CD4-positive, alpha-beta T cell treated with Interleukin-1 beta for 1 hour (primary cell): Measurements from ENCODE around the gene DTNA.

Experiments used
- DNase-seq, 2 donors: peaks; one replicate each; pipeline ENCODE4 v3.0.0-alpha.2; 2020 to 2022

Gene DTNA

DNA sequence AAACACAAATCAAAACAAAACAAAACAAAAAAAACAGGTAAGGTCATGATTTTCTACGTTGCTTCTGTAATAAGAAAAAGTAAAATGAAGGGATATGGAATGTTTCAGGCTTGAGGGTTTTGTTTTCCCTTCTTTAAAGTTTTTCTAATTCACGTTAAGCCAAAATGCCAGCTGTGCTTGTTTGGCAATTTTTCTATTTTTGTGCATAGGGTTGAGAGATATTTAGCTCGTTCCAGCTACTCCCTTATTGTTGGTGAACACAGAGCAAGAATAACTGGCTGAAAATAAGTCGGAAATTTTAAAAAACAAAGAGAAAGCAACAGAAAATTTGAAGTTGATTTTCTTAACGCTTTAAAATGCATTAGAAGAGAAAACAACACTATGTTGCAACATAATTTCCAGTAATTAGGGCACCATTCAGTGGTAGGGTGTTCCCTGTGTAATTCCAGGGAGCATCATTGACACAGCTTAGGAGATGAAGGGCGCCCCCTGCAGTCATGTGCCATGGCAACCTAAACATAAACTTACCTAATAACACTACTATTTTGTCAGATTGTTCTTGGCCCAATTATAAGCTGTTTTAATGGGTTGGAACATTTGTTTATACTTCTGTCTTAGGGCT is 99.5 kb downstream of the DTNA start:
- DNase-seq: no peak

DNA sequence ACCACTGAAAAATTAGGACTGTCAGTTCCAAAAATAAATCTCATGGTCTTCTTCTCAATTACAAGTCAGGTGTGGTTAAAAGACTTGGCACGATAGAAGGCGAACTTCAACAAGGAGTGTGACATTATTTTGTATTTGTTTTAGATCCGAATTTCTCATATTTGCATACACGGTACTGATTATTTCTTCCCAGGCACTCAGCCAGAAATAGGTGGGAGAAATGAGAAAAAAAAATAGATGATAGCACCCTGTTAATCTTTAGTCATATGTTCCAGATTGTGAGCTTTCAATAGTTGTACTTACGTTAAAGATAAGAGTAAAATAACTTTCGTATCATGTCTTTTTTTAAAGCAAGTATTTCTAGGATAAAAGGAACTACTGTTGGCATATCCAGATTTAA is 106.1 kb downstream of the DTNA start:
- no peak for DNase-seq

DNA sequence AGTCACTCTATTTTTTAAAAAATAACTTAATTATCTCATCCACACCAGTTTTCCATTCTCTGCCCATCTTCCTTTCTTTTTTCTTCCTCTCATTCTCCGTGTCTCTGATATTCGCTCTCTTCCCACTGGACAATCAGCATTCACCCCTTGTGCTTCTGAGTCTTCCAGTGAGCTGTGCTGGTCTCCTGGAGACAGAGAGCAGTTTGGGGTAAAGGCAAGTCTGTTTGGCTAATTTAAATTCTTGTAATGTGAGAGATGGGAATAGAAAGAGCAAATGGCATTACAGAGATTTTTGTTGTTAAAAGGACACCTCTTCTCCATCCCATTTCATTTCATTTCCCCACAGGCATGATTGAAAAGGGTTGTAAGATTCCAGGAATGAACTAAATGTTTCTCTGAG is 107.5 kb downstream of the DTNA start:
- DNase-seq: no peak

DNA sequence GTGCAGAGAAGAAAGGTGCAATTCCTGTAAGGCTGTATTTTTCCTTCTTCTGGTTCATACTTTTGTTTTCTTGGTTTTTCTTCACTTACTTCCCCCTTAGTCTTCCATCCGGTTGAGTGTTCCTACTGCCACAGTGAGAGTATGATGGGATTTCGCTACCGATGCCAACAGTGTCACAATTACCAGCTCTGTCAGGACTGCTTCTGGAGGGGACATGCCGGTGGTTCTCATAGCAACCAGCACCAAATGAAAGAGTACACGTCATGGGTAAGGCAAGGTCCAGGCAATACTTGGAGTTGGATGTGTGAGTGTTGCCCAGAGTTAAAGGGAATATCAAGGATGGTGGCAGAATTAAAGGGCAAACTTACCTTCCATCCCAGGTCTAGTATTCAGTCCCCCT is 108.0 kb downstream of the DTNA start:
- DNase-seq: no peak

DNA sequence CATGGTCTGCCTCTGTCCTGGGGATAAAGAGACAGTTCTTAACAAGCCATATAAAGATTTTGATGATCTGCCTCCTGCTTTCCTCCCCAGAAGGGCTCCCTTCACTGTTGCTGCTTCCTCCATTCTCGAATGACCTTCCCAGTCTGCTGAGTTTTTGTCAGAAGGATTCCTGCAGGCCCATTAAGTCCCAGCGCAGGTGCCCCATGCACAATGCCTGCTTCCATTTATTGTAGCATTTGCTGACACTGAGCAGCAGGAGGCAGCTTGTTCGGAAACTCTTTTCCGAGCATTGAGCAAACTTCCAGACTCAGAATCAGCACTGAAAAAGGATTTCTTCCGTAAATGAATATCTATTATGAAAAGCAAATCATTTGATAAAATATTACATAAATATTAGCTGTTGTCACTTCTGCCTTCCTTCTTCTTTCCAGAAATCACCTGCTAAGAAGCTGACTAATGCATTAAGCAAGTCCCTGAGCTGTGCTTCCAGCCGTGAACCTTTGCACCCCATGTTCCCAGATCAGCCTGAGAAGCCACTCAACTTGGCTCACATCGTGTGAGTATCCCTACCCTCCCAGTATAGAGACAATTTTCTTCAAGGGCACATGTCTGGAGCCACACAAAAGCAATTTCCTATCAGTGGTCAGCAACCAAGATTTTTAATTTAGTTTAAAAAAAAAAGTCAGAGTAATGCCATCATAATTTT is 110.4 kb downstream of the DTNA start:
- DNase-seq: no peak

DNA sequence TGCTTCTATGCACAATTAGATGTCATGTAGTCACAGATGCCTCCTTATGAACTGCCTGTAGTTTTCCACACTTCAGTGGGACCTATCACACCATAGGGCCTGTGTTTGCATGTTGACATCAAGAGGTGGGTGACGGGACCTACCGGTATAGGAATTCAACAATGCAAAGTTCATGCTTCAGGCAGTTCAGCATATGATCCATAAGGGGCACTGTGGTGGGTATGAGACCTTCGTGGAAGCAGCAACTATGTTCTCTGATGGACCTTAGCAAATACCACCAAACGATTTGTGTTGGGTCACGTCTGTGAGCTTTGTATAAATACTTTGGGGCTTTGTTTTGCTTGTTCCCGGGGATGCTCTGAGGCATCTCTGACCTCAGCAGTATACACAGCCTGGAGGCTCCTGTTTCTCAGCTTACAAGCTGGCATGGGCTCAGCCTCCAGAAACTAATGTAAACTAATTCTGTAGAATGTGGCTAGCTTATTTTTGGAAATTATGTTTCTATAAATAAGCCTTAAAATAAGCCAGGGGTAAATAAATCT is 111.6 kb downstream of the DTNA start:
- no peak for DNase-seq

DNA sequence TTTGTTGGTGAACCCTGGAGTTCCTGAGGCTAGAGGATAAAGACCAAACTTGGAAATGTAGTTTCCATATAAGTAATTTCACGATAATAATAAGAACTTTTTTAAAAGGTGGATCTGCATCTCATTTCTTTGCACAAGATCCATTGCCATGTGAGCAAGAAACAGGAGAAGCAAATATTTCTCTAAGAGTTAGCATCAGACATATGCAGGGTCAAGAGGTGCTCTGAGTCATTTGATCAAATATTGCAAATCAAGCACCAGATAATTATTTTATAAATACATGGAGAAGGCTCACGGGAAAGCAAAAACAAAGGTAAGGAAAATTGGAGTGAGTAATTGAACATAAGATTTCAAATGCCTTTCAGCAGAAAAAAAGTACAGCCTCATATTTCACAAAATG is 118.0 kb downstream of the DTNA start:
- no peak for DNase-seq

DNA sequence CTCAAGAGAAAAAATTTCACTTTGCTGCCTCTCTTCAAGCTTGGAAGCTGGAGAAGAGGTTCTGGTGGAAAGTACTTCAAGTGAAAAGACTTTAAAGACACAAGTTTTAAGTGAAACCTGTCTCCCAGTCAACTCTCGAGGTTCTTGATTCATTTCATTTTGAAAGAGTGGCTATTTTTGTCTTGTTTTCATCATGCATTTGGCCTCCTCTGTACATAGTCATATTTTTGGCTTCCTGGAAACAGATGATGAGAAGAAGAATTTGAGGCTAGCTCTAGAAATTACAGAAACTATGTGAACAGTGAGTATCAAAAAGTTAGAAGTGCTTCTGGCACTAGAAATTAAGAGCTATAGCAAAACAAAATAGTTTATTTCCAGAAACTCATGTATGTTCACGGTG is 124.8 kb downstream of the DTNA start:
- no peak for DNase-seq

DNA sequence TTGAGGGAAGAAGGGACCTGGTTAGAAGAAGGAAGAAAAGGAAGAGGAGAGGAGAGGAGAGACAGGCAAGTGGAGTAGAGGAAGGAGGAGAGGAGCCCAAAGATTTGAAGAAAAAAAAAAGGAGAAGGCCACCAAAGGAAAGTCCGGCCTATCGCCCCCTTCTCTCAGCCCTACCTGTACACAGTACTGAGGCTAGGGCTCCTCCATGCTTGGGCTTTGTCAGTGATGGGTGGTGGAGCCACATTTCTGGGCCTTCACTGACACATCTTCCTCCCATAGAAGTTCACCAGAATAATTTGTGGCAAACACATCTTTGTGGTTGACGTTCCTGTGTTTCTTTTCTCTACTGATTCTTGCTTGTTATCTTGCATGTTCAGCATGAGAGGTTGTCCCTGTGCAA is 125.4 kb downstream of the DTNA start:
- DNase-seq: no peak

DNA sequence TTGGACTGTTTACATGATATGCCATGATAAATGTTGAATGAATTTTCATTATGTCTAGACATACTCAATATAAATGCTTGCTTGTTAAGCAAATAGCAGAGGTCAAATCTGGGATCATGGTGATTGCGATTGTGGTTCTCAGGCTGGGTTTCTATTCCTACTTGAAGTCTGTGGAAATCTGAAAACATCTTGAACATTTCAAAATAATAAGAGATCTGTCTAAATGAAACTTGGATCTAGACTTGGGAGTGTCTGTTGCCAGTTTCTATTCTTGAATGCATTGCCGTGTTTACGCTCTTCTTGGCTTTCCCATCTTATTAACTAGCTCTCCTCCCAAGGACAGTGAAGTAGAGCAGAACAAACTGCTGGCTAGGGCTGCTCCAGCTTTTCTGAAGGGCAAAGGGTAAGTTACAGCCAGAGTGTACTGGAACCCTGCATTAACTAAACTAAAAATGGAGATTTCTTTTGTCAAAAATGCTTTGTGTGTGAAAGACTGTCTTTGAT is 127.7 kb downstream of the DTNA start:
- no peak for DNase-seq

DNA sequence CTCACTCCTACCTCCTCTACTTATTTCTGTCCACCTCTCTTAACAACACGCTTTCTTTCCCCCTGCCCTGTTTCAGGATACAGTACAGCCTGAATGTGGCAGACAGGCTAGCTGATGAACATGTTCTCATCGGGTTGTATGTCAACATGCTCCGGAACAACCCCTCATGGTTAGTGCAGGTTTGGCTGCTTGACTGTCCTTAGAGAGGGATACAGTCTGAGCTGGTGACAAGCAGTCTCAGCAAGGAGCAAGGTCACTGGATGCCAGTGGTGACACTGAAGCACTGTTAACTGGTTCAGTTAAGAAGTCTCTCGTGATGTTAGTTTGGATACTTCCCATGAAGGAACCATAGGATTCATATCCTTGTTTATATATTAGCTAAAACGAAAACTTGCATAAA is 128.6 kb downstream of the DTNA start:
- DNase-seq: no peak

DNA sequence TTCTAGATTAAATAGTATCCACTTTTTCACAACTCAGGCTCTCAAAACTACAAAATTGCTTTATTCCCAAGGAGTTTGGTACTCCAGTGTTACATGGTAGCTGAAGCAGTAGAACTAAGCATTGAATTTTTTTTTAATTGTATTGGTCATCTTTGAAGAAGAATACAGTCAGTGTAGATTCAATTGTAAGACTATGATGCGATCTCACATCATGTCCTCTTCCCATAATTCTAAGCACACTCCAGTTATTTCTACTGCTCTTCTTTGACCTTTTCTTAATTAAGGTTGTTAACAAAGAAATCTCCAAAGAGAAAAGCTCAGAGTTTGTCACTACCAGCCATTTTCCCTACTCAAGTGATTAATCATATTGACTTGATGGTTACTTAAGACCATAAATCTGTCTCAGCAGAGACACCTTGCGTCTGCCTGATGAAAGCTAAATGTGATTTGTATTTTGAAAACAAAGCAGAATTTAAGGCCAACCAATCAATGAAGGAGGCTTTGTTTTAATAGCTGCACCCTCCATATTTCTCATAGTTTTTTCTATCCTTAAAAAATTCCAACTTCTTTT is 130.2 kb downstream of the DTNA start:
- no peak for DNase-seq

DNA sequence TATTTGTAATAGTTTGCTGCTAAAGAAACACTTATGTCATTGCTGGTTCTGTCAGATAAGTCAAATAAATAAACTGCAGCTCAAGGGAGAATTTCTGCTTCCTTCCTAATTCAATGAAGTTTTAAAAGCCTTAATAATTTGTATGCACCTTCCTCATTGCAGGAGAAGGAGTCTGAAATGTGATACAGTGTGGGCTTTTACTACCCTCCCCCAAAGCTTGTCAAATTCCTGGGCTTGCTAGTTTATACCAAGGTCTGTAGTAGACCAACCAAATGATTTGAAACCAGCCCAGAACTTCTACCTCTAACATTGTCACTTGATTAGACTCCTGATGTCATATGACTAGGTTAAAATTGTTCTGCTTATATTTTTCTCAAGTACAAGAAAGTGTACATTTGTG is 131.8 kb downstream of the DTNA start:
- no peak for DNase-seq

DNA sequence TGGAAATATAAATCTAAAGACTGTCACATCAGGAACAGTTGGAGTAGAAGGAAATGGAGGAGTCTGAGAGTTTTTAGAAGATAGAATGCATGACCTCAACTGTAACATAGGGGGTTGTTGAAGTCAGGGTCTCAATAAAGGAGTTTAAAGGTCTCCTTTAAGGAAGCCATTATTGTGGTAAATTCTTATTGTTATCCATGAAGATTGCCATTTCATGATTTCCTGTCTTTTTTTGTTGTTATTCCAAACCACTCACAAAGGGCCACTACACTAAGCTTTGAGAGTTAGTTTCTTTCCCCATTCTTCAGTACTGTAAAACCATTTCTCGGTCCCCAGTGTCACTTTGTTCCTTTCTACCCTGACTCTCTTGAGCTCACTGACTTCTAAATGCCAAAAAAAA is 134.0 kb downstream of the DTNA start:
- DNase-seq: no peak

DNA sequence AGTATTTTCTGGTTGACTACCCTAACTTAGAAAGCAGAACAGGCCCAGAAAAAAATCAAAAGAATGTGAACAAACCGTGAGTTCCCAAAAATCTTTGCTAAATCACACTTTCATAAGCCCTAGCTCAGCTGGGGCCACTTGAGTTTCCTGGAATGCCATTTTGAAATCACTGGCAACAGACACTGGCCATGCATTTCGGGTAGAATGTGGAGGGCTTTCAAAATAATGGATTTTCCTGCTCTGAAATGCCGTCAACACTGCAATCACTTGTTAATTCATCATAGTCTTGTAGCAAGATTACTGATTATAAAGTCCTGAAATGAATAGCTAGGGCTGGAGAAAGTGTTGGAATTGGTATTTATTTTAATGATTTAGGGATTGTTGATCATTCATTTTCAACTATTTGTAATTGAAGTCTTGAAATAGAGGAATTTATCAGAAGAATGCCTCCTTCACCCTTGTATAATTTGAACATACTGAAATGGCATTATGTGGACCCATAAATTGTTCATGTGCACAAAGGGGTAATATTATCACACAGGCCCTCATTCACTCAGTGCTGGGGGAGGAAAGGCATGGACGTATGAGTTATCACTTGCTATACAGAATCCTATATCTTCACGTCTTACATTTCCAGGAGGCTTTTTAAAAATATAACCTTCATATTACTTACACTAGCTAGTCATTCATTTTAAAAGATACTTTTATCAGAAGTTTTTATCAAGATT is 134.8 kb downstream of the DTNA start:
- DNase-seq: no peak

DNA sequence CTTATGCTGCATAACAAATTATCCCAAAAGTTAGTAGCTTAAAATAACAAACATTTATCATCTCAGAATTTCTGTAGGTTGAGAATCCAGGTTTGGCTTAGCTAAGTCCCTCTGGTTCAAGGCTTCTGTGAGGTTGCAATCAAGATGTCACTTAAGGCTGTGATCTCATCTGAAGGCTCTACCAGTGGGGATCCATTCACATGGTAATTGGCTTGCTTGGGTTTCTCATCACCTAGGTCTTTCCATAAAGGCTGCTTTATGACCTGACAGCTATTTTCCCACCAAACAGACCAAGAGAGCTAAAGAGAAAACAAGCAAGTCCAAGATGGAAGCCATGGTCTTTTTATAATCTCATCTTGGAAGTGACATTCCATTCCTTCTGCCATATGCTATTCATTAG is 137.3 kb downstream of the DTNA start:
- DNase-seq: no peak

DNA sequence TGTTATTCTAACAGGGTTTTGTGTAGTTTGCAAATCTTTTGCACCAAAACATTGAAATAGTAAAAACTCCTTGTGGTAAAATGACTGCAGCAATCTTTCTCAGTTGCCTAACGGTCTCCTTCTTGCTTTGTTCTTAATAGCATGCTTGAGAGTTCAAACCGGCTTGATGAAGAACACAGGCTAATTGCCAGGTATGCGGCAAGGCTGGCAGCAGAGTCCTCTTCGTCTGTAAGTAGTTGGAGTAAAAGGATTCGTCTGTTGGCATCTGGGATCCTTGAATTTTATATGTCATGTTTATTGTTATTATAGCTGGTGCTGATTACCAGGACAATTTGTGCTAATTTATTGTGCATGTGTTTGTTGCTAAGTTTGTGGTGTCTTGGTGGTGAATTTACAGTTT is 138.1 kb downstream of the DTNA start:
- DNase-seq: no peak

DNA sequence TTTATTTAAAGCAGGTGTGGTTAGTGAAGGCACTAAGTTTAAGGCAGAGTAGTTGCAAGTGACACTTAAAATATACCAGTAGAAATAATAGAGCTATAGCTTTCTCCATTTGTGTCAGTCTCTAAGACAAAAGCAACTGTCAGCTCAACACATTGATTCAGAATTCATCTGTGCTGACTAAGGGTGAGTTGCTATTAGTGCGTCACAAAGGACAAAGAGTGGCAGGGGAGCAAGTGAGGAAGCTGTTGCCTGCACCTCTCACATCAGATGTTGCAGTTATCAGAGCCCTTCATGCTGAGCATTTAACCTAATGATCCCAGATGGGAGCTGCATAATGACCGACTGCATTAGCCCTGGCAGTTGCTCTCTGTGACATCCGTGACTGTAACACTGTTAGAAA is 138.6 kb downstream of the DTNA start:
- DNase-seq: no peak

DNA sequence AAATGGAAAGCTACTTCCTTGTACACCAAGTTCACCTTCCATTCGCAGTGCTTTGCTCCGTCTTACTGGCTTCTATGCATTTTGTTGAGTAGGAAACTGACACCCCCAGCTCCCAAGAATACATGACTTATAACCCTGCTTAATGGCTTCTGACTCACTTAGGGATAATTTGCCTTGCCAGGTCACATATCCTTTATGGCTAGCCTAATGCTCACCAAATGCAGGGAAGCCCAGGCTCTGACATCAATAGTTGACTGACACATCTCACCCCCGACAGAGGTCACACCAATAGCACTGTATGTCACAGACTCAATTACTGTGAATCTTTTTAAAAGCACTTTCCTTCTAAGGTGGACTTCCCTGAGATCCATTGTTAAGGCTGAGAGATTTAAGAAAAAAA is 147.2 kb downstream of the DTNA start:
- DNase-seq: no peak

DNA sequence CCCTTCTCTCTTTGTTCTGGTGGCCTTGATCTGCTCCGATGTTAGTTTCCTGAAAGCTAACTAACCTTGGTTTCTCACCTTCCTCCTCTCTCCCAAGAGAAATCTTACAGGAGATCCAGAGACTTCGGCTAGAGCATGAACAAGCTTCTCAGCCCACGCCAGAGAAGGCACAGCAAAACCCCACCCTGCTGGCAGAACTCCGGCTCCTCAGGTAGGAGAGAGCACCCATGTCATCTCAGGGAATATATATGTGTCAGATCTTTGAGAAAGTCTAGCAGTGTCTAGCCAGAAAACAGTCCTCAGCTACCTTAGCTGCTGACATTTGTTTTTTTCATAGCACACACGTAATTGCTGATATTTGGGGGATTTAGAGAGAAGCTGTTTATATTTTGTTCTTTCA is 148.1 kb downstream of the DTNA start:
- DNase-seq: no peak

DNA sequence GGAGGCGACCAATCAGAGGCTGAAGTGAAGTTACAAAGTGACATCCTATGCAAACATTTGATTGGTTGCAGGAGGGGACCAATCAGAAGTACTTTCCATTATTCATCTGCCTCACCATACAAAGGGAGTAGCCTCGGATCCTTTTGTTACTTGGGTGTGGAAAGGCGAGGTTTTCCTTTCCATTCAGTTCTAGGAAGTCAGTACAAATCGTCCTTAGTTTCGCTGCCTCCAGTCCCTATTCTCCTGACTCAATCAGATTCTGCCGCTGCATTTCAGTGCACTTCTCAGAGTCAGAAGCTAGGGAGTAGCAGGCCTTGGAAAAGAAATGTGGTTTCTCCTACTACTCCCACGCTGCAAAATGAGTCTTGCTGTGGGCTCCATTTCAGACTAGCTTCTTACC is 149.4 kb downstream of the DTNA start:
- DNase-seq: no peak

DNA sequence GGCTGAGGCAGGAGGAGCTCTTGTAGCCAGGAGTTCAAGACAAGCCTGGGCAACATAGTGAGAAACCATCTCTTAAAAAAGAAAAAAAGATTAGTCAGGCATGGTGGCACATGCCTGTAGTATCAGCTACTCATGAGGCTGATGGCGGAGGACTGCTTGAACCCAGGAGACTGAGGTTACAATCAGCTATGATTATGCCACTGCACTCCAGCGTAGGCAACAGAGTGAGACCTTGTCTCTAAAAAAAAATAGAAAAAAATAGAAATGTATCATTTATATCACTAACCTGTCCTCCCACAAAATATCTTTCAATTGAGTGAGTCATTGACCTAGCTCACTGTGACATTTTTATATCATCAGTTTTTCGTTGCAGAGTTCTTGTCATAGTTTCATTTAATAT is 152.5 kb downstream of the DTNA start:
- no peak for DNase-seq

DNA sequence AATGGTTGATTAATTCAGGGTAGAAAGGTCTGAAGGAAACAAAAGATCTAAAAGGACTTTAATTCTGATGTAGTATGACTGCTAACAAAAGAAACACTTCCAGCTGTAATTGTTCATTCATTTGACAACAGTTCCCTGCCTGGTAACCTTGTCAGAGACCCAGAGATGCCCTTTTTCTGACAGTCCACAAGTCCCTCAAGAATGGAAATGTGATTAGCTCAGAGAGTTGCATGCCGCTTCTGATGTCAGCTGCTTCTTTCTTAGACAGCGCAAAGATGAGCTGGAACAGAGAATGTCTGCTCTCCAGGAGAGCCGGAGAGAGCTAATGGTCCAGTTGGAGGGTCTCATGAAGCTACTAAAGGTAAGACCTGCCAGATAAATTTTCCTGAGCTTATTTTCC is 153.6 kb downstream of the DTNA start:
- DNase-seq: no peak
